ENCODE results near the gene ZNF70. TPM values are rescaled to one million over a fixed set of nuclear protein-coding genes. Genes with fewer than 3 reads are reported as not detected.

Gene ZNF70
- total RNA-seq, 1 experiment from 2014 or later, result 6.5 TPM

- intact Hi-C loops (cut with micrococcal nuclease; ENCODE audit: unreplicated experiment), result no loop called here
- CTCF ChIA-PET, result no interaction called here
Measured at GRCh38 chr22:23772315-23772648, 21.4 kb upstream of the ZNF70 start.

GRCh38 chr22:23769321-23769965, 18.5 kb upstream of the ZNF70 start:
- Mint-ChIP-seq H3K4me1 (ENCODE audit: low read depth, unreplicated experiment) (peaks cover 26% of the 10 kb centered on the region), H3K36me3 (ENCODE audit: insufficient read depth, unreplicated experiment) (peaks cover 18% of the 10 kb centered on the region), H3K4me3 (ENCODE audit: low read depth, unreplicated experiment) (peak overlapping the region; percentile 87), H3K9me3 (ENCODE audit: low read depth, unreplicated experiment) (no peaks in the 10 kb centered on the region), H3K27ac (ENCODE audit: unreplicated experiment) (no peak overlapping the region), H3K27me3 (ENCODE audit: unreplicated experiment) (peaks cover 19% of the 10 kb centered on the region)
- intact Hi-C loops (cut with micrococcal nuclease; ENCODE audit: unreplicated experiment), result loop anchor here (5.0 kb wide), 1 partner anchor 78 kb away; no protein-coding TSS in a partner anchor
- BruUV-seq (replicated peaks), result no TSS peak
- TF ChIP-seq CTCF (IDR thresholded peaks at IDR 0.05; ENCODE audit: unreplicated experiment), result no peak
- CTCF ChIA-PET, result interaction anchor here (0.8 to 2.0 kb wide), 2 partner anchors 80 kb away, joined by 4 to 20 read pairs; no protein-coding TSS in a partner anchor
- no peak for DNase-seq

More at GRCh38 chr22:23772315-23772648, 21.4 kb upstream of the ZNF70 start:
- no TSS peak for BruUV-seq (replicated peaks)
- H3K36me3 Mint-ChIP-seq (ENCODE audit: insufficient read depth, unreplicated experiment), result peaks cover 12% of the 10 kb centered on the region
- no peak overlapping the region for H3K27ac Mint-ChIP-seq (ENCODE audit: unreplicated experiment)
- no peak for DNase-seq
- H3K4me3 Mint-ChIP-seq (ENCODE audit: low read depth, unreplicated experiment), result peak overlapping the region; percentile 45
- peaks cover 26% of the 10 kb centered on the region for H3K27me3 Mint-ChIP-seq (ENCODE audit: unreplicated experiment)
- H3K4me1 Mint-ChIP-seq (ENCODE audit: low read depth, unreplicated experiment), result peaks cover 20% of the 10 kb centered on the region
- TF ChIP-seq CTCF (IDR thresholded peaks at IDR 0.05; ENCODE audit: unreplicated experiment), result no peak
- H3K9me3 Mint-ChIP-seq (ENCODE audit: low read depth, unreplicated experiment), result no peaks in the 10 kb centered on the region

GRCh38 chr22:23767673-23768548, 17.0 kb upstream of the ZNF70 start, which contains the start of gene CHCHD10:
Gene CHCHD10 (minus strand): TSS chr22:23767972. CDS start chr22:23767874, 98 bp downstream.
- Mint-ChIP-seq H3K27ac (ENCODE audit: unreplicated experiment) (peak within 1 kb of the TSS; percentile 39), H3K9me3 (ENCODE audit: low read depth, unreplicated experiment) (no peaks in the 10 kb centered on the region), H3K27me3 (ENCODE audit: unreplicated experiment) (peaks cover 4% of the 10 kb centered on the region), H3K36me3 (ENCODE audit: insufficient read depth, unreplicated experiment) (peaks cover 19% of the 10 kb centered on the region), H3K4me1 (ENCODE audit: low read depth, unreplicated experiment) (peaks cover 13% of the 10 kb centered on the region), H3K4me3 (ENCODE audit: low read depth, unreplicated experiment) (peak within 1 kb of the TSS; percentile 87)
- peak; percentile 90 for DNase-seq
- intact Hi-C loops (cut with micrococcal nuclease; ENCODE audit: unreplicated experiment), result loop anchor here (5.0 kb wide), 1 partner anchor 79 kb away; no protein-coding TSS in a partner anchor
- TF ChIP-seq CTCF (IDR thresholded peaks at IDR 0.05; ENCODE audit: unreplicated experiment), result peak; percentile 82
- CTCF ChIA-PET, result interaction anchor here (0.6 to 1.0 kb wide), 4 partner anchors 49 to 278 kb away, joined by 3 to 6 read pairs (median 4); partner anchors contain the start of gene SLC2A11
- BruUV-seq (replicated peaks), result no TSS peak

- CTCF ChIA-PET, result interaction anchor here (0.6 to 1.0 kb wide), 3 partner anchors 49 to 90 kb away, joined by 3 to 6 read pairs (median 4); partner anchors contain the start of gene SLC2A11
- DNase-seq, result no peak
- peaks cover 11% of the 10 kb centered on the region for H3K4me1 Mint-ChIP-seq (ENCODE audit: low read depth, unreplicated experiment)
- intact Hi-C loops (cut with micrococcal nuclease; ENCODE audit: unreplicated experiment), result loop anchor here (5.0 kb wide), 1 partner anchor 80 kb away; no protein-coding TSS in a partner anchor
- H3K4me3 Mint-ChIP-seq (ENCODE audit: low read depth, unreplicated experiment), result peak overlapping the region; percentile 87
- H3K9me3 Mint-ChIP-seq (ENCODE audit: low read depth, unreplicated experiment), result no peaks in the 10 kb centered on the region
- no peak for TF ChIP-seq CTCF (IDR thresholded peaks at IDR 0.05; ENCODE audit: unreplicated experiment)
- no peak overlapping the region for H3K27ac Mint-ChIP-seq (ENCODE audit: unreplicated experiment)
- BruUV-seq (replicated peaks), result no TSS peak
- H3K36me3 Mint-ChIP-seq (ENCODE audit: insufficient read depth, unreplicated experiment), result peaks cover 24% of the 10 kb centered on the region
- no peaks in the 10 kb centered on the region for H3K27me3 Mint-ChIP-seq (ENCODE audit: unreplicated experiment)
Measured at GRCh38 chr22:23767303-23767672, 16.4 kb upstream of the ZNF70 start.
